Testis (tissue), 2 donors: Measurements from ENCODE around the gene CNTFR.

ENCODE experiments used
- POLR2A ChIP-seq: fragments of 450-650 bp; IDR thresholded peaks from one replicate; pipeline ENCODE4 v1.6.1; 2017; ENCODE audit warnings: antibody characterized with exemption, mild to moderate bottlenecking, moderate library complexity
- TF ChIP-seq, protein P1 (sequence below), 3 experiments: fragments of 450-650 bp in 2 of 3; fragments of 200-600 bp in 1 of 3; sonication (generic) in 1 of 3; IDR thresholded peaks; one replicate each; pipeline ENCODE4 v1.5.1; 2016 to 2019; ENCODE audit warnings: antibody characterized with exemption in 3 of 3, mild to moderate bottlenecking in 2 of 3, moderate library complexity in 1 of 3

DNA sequence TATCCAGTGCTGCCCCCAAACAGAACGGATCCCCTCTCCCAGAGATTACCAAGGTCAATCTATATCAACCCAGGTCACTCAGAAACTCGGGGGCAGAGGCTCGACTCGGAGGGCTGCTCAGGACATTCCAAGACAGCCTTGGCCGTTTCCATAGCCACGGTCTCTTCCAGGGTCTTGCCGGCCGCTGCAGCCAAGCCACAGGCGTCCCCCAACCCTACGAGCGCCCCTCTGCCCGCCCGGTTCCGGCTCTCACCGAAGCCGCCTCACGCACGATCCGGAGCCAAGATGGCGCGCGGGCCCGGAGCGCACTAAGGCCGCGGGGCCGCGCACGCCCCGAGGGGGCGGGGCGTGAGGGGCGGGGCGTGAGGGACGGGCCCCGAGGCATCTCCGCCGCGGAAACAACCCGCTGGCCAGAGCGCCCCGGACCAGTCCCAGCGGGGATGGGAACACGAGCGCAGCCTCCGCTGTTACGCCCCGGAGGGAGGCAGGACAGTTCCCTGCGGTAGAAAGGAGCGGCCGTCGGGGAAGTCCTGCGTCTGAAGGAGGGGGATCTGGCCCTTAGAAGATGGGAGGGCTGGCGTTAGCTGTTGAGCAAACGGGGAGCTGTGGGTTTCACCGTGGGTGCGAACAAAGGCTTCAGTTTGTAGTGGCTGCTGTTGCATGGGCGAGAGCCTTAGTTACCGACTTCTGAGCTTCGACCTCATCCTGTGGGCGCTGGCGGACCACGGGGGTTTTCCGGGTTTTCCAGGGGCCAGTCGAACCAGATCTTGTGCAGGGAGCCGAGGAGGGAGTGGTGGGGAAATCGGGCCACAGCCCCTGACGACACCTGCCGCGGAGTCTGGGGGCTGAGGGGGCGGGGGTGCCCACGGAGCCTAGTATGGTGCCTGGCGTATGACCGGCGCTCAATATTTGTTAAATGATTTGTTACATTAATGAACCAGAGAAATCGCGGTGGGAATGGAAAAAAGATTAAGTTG, 22.6 kb upstream of the CNTFR start, which contains the start of gene RPP25L:
- TF ChIP-seq, protein P1, sequence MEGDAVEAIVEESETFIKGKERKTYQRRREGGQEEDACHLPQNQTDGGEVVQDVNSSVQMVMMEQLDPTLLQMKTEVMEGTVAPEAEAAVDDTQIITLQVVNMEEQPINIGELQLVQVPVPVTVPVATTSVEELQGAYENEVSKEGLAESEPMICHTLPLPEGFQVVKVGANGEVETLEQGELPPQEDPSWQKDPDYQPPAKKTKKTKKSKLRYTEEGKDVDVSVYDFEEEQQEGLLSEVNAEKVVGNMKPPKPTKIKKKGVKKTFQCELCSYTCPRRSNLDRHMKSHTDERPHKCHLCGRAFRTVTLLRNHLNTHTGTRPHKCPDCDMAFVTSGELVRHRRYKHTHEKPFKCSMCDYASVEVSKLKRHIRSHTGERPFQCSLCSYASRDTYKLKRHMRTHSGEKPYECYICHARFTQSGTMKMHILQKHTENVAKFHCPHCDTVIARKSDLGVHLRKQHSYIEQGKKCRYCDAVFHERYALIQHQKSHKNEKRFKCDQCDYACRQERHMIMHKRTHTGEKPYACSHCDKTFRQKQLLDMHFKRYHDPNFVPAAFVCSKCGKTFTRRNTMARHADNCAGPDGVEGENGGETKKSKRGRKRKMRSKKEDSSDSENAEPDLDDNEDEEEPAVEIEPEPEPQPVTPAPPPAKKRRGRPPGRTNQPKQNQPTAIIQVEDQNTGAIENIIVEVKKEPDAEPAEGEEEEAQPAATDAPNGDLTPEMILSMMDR (IDR thresholded peaks at IDR 0.05): no peak
- TF ChIP-seq POLR2A: no peak
